K562 (cell line): ENCODE measurements around the gene AXIN2. TPM values are rescaled to one million over a fixed set of nuclear protein-coding genes. Genes with fewer than 3 reads are reported as not detected.

ENCODE experiments used
- ATF2 ChIP-seq: sonication (generic); formaldehyde crosslinking; IDR thresholded peaks from 2 replicates; pipeline ENCODE4 v1.8.1; 2022; ENCODE audit warnings: missing genetic modification reagents
- ATF7 ChIP-seq: fragments of 450-650 bp; IDR thresholded peaks from 2 replicates; pipeline ENCODE4 v1.7.1; 2014; ENCODE audit warnings: mild to moderate bottlenecking, moderate library complexity
- CHD1 ChIP-seq: fragments of 200-600 bp; sonication (generic); IDR thresholded peaks from one replicate; pipeline ENCODE4 v1.6.1; 2012; ENCODE audit warnings: mild to moderate bottlenecking, moderate library complexity, low read length, inconsistent platforms
- CHD2 ChIP-seq: IDR thresholded peaks from 2 replicates; pipeline ENCODE4 v1.6.1; 2011; ENCODE audit warnings: low read depth, low read length
- E2F6 ChIP-seq, 2 experiments: IDR thresholded peaks; 2 replicates each; pipeline ENCODE4 v1.6.1; 2011; ENCODE audit warnings: borderline replicate concordance in 1 of 2, control low read depth in 1 of 2, low read depth in 1 of 2, low read length in 1 of 2, mild to moderate bottlenecking in 1 of 2, mixed read lengths in 1 of 2, moderate library complexity in 1 of 2; ENCODE audit not compliant: insufficient read depth in 1 of 2, insufficient read length in 1 of 2, poor library complexity in 1 of 2, severe bottlenecking in 1 of 2; ENCODE audit errors: extremely low read depth in 1 of 2
- EGR1 ChIP-seq: fragments of 450-650 bp; conservative IDR thresholded peaks from 2 replicates; pipeline ENCODE4 v1.6.1; 2017; ENCODE audit warnings: mild to moderate bottlenecking
- ESRRB ChIP-seq: fragments of 250-450 bp; sonication (Bioruptor Pico); IDR thresholded peaks from 2 replicates; pipeline ENCODE4 v1.5.0; 2020; ENCODE audit warnings: mild to moderate bottlenecking, moderate library complexity, borderline replicate concordance
- FOXA3 ChIP-seq, 2 experiments: fragments of 450-650 bp in 1 of 2; sonication (generic) in 1 of 2; formaldehyde crosslinking; IDR thresholded peaks in 1 of 2; conservative IDR thresholded peaks in 1 of 2; 2 replicates each; pipeline versions ENCODE4 v1.4.0 to v1.8.0; 2020 to 2022; ENCODE audit warnings: mild to moderate bottlenecking in 2 of 2, missing genetic modification reagents in 1 of 2
- FOXP4 ChIP-seq: sonication (generic); formaldehyde crosslinking; IDR thresholded peaks from 2 replicates; pipeline ENCODE4 v1.8.0; 2022; ENCODE audit warnings: mild to moderate bottlenecking, missing genetic modification reagents, borderline replicate concordance
- ILK ChIP-seq: fragments of 450-650 bp; IDR thresholded peaks from 2 replicates; pipeline ENCODE4 v1.6.1; 2016; ENCODE audit warnings: missing genetic modification characterization, low read depth, mild to moderate bottlenecking, missing compliant biosample characterization, moderate library complexity, borderline replicate concordance
- IRF1 ChIP-seq: sonication (generic); formaldehyde crosslinking; IDR thresholded peaks from 2 replicates; pipeline ENCODE4 v1.8.0; 2022; ENCODE audit warnings: missing genetic modification reagents, mild to moderate bottlenecking, borderline replicate concordance
- KDM1A ChIP-seq, 2 experiments: fragments of 450-650 bp; IDR thresholded peaks; 2 replicates each; pipeline ENCODE4 v1.6.1; 2016; ENCODE audit warnings: mild to moderate bottlenecking in 2 of 2
- LEF1 ChIP-seq: fragments of 450-650 bp; IDR thresholded peaks from 2 replicates; pipeline ENCODE4 v1.6.1; 2016; ENCODE audit warnings: mild to moderate bottlenecking
- MTA1 ChIP-seq: fragments of 450-650 bp; IDR thresholded peaks from 2 replicates; pipeline ENCODE4 v1.6.1; 2017; ENCODE audit warnings: borderline replicate concordance
- POLR3A ChIP-seq: IDR thresholded peaks from 2 replicates; pipeline ENCODE4 v1.6.1; 2011; ENCODE audit warnings: borderline replicate concordance, mild to moderate bottlenecking, moderate library complexity; ENCODE audit not compliant: insufficient read length, insufficient read depth; ENCODE audit errors: extremely low read depth
- RHOXF2B ChIP-seq: fragments of 250-450 bp; sonication (Bioruptor Pico); conservative IDR thresholded peaks from 2 replicates; pipeline ENCODE4 v1.5.1; 2021
- SMAD1 ChIP-seq: fragments of 150-350 bp; IDR thresholded peaks from 2 replicates; pipeline ENCODE4 v1.6.1; 2014; ENCODE audit warnings: low read length, low read depth; ENCODE audit not compliant: partially characterized antibody
- TBP ChIP-seq: optimal IDR thresholded peaks from 2 replicates; pipeline ENCODE3; 2011; ENCODE audit warnings: low read depth, low read length, improper control_type of control experiment
- YY1 ChIP-seq, 3 experiments: IDR thresholded peaks; 2 replicates each; pipeline ENCODE4 v1.6.1; 2011; ENCODE audit warnings: low read length in 2 of 3, mild to moderate bottlenecking in 2 of 3, moderate library complexity in 2 of 3, borderline replicate concordance in 1 of 3, control low read depth in 1 of 3, low read depth in 1 of 3; ENCODE audit not compliant: insufficient read depth in 3 of 3, insufficient replicate concordance in 2 of 3, control insufficient read depth in 1 of 3, insufficient read length in 1 of 3; ENCODE audit errors: extremely low read depth in 1 of 3
- ZC3H8 ChIP-seq: fragments of 450-650 bp; IDR thresholded peaks from 2 replicates; pipeline ENCODE4 v1.6.1; 2017
- ZNF263 ChIP-seq: sonication (generic); formaldehyde crosslinking; IDR thresholded peaks from 2 replicates; pipeline ENCODE4 v1.8.0; 2022; ENCODE audit warnings: mild to moderate bottlenecking, missing genetic modification reagents, borderline replicate concordance
- ZNF431 ChIP-seq: sonication (generic); formaldehyde crosslinking; IDR thresholded peaks from 2 replicates; pipeline ENCODE4 v1.8.0; 2022; ENCODE audit warnings: mild to moderate bottlenecking, missing genetic modification reagents
- polyA plus RNA-seq, 8 experiments: library from polyadenylated mRNA; depleted of rRNA in 4 of 8; stranded (reverse) in 5 of 8; unstranded in 3 of 8; fragments of >200 nt; fragmentation: Nextera tagmentation in 2 of 8; fragmentation: Illumina TruSeq in 1 of 8; extraction: Ambion mirVana in 2 of 8; extraction: Trizol in 1 of 8; gene quantifications; 2 replicates each; pipeline versions ENCODE4 v1.2.1 to v1.2.3, GENCODE V29; 2011 to 2014; ENCODE audit warnings: inconsistent platforms in 1 of 8, missing spikeins in 1 of 8
- total RNA-seq, 7 experiments: library from RNA; depleted of rRNA in 6 of 7; stranded (reverse); fragments of >200 nt in 6 of 7; fragmentation: Illumina TruSeq in 2 of 7; extraction: Trizol in 2 of 7; gene quantifications; 2 replicates each; pipeline versions ENCODE4 v1.2.1 to v1.2.3, GENCODE V29; 2011 to 2021; ENCODE audit warnings: low replicate concordance in 1 of 7

Gene AXIN2
- total and polyA plus RNA-seq, 9 of the 15 experiments (the other 6 are each of a cell fraction or from before 2014, with no cell fraction given): 0.21 to 3.3 (median 1.2) TPM

GRCh38 chr17:65560628-65561451 is 608 bp downstream of the AXIN2 start (continued):
- TF ChIP-seq FOXP4 (CRISPR knock-in tag) (no peak), ATF7 (no peak), SMAD1 (no peak), LEF1 (no peak), IRF1 (CRISPR knock-in tag) (no peak), FOXA3 (CRISPR knock-in tag; conservative IDR thresholded peaks at IDR 0.05 in 1 of 2, IDR thresholded peaks at IDR 0.05 in 1 of 2) (no peak), ZC3H8 (no peak), E2F6 (IDR thresholded peaks at IDR 0.05; ENCODE audit: borderline replicate concordance in 1 of 2, extremely low read depth in 1 of 2, insufficient read depth in 1 of 2, insufficient read length in 1 of 2, low read depth in 1 of 2, low read length in 1 of 2, poor library complexity in 1 of 2, severe bottlenecking in 1 of 2) (peak in 1 of 2 experiments; percentile 58), ZNF431 (CRISPR knock-in tag) (no peak), TBP (no peak), RHOXF2B (CRISPR knock-in tag) (no peak), YY1 (IDR thresholded peaks at IDR 0.05; ENCODE audit: borderline replicate concordance in 1 of 3, control insufficient read depth in 1 of 3, extremely low read depth in 1 of 3, insufficient read depth in 3 of 3, insufficient read length in 1 of 3, insufficient replicate concordance in 2 of 3, low read depth in 1 of 3, low read length in 2 of 3) (peak in 1 of 3 experiments; percentile 15), POLR3A (no peak), ILK (tag) (no peak), CHD2 (no peak), CHD1 (no peak), ATF2 (CRISPR knock-in tag) (no peak), KDM1A (IDR thresholded peaks at IDR 0.05) (no peak), MTA1 (no peak), ESRRB (CRISPR knock-in tag) (no peak), EGR1 (peak; percentile 67; the same call in 1 of the 2 replicates), ZNF263 (CRISPR knock-in tag) (no peak)
